ENCODE data around the gene CKAP5.

DNA sequence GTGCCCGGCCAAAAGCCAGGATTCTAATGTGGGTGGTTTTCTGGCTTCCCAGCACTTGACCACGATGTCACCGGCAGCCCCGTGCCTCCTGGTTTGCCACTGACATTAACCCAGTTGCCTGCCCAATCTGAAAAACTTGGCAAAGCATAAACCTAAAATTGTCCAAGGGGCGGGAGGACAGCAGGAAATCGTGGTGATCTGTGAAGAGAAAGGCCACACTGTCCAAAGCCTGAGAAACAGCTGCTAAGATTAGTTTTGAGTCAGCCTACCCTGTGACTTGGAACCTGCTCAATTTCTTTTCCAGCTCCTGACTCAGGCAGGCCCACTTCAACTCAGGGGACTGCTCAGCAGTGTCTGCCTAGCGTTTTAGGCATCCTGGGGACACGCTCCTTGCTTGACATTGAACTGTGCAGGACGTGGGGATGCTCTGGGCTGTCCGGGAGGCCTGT is 135.2 kb downstream of the CKAP5 start:
- no peak for TF ChIP-seq EZH2 (IDR thresholded peaks at IDR 0.05; ENCODE audit: low read depth, unreplicated experiment)
- TF ChIP-seq, protein P1, sequence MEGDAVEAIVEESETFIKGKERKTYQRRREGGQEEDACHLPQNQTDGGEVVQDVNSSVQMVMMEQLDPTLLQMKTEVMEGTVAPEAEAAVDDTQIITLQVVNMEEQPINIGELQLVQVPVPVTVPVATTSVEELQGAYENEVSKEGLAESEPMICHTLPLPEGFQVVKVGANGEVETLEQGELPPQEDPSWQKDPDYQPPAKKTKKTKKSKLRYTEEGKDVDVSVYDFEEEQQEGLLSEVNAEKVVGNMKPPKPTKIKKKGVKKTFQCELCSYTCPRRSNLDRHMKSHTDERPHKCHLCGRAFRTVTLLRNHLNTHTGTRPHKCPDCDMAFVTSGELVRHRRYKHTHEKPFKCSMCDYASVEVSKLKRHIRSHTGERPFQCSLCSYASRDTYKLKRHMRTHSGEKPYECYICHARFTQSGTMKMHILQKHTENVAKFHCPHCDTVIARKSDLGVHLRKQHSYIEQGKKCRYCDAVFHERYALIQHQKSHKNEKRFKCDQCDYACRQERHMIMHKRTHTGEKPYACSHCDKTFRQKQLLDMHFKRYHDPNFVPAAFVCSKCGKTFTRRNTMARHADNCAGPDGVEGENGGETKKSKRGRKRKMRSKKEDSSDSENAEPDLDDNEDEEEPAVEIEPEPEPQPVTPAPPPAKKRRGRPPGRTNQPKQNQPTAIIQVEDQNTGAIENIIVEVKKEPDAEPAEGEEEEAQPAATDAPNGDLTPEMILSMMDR (conservative IDR thresholded peaks at IDR 0.05; ENCODE audit: low read depth in 2 of 2): no peak
- TF ChIP-seq, protein P2, sequence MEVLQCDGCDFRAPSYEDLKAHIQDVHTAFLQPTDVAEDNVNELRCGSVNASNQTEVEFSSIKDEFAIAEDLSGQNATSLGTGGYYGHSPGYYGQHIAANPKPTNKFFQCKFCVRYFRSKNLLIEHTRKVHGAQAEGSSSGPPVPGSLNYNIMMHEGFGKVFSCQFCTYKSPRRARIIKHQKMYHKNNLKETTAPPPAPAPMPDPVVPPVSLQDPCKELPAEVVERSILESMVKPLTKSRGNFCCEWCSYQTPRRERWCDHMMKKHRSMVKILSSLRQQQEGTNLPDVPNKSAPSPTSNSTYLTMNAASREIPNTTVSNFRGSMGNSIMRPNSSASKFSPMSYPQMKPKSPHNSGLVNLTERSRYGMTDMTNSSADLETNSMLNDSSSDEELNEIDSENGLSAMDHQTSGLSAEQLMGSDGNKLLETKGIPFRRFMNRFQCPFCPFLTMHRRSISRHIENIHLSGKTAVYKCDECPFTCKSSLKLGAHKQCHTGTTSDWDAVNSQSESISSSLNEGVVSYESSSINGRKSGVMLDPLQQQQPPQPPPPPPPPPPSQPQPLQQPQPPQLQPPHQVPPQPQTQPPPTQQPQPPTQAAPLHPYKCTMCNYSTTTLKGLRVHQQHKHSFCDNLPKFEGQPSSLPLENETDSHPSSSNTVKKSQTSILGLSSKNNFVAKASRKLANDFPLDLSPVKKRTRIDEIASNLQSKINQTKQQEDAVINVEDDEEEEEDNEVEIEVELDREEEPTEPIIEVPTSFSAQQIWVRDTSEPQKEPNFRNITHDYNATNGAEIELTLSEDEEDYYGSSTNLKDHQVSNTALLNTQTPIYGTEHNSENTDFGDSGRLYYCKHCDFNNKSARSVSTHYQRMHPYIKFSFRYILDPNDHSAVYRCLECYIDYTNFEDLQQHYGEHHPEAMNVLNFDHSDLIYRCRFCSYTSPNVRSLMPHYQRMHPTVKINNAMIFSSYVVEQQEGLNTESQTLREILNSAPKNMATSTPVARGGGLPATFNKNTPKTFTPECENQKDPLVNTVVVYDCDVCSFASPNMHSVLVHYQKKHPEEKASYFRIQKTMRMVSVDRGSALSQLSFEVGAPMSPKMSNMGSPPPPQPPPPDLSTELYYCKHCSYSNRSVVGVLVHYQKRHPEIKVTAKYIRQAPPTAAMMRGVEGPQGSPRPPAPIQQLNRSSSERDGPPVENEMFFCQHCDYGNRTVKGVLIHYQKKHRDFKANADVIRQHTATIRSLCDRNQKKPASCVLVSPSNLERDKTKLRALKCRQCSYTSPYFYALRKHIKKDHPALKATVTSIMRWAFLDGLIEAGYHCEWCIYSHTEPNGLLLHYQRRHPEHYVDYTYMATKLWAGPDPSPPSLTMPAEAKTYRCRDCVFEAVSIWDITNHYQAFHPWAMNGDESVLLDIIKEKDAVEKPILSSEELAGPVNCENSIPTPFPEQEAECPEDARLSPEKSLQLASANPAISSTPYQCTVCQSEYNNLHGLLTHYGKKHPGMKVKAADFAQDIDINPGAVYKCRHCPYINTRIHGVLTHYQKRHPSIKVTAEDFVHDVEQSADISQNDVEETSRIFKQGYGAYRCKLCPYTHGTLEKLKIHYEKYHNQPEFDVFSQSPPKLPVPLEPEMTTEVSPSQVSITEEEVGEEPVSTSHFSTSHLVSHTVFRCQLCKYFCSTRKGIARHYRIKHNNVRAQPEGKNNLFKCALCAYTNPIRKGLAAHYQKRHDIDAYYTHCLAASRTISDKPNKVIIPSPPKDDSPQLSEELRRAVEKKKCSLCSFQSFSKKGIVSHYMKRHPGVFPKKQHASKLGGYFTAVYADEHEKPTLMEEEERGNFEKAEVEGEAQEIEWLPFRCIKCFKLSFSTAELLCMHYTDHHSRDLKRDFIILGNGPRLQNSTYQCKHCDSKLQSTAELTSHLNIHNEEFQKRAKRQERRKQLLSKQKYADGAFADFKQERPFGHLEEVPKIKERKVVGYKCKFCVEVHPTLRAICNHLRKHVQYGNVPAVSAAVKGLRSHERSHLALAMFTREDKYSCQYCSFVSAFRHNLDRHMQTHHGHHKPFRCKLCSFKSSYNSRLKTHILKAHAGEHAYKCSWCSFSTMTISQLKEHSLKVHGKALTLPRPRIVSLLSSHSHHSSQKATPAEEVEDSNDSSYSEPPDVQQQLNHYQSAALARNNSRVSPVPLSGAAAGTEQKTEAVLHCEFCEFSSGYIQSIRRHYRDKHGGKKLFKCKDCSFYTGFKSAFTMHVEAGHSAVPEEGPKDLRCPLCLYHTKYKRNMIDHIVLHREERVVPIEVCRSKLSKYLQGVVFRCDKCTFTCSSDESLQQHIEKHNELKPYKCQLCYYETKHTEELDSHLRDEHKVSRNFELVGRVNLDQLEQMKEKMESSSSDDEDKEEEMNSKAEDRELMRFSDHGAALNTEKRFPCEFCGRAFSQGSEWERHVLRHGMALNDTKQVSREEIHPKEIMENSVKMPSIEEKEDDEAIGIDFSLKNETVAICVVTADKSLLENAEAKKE (CRISPR knock-in tag; IDR thresholded peaks at IDR 0.05): no peak
- TF ChIP-seq POLR2AphosphoS5 (IDR thresholded peaks at IDR 0.05; ENCODE audit: low read depth): no peak
- no peak for TF ChIP-seq JUNB (IDR thresholded peaks at IDR 0.05; ENCODE audit: unreplicated experiment)
- TF ChIP-seq, protein P3, sequence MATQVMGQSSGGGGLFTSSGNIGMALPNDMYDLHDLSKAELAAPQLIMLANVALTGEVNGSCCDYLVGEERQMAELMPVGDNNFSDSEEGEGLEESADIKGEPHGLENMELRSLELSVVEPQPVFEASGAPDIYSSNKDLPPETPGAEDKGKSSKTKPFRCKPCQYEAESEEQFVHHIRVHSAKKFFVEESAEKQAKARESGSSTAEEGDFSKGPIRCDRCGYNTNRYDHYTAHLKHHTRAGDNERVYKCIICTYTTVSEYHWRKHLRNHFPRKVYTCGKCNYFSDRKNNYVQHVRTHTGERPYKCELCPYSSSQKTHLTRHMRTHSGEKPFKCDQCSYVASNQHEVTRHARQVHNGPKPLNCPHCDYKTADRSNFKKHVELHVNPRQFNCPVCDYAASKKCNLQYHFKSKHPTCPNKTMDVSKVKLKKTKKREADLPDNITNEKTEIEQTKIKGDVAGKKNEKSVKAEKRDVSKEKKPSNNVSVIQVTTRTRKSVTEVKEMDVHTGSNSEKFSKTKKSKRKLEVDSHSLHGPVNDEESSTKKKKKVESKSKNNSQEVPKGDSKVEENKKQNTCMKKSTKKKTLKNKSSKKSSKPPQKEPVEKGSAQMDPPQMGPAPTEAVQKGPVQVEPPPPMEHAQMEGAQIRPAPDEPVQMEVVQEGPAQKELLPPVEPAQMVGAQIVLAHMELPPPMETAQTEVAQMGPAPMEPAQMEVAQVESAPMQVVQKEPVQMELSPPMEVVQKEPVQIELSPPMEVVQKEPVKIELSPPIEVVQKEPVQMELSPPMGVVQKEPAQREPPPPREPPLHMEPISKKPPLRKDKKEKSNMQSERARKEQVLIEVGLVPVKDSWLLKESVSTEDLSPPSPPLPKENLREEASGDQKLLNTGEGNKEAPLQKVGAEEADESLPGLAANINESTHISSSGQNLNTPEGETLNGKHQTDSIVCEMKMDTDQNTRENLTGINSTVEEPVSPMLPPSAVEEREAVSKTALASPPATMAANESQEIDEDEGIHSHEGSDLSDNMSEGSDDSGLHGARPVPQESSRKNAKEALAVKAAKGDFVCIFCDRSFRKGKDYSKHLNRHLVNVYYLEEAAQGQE (IDR thresholded peaks at IDR 0.05; ENCODE audit: unreplicated experiment): no peak
- TF ChIP-seq STAT1 (IDR thresholded peaks at IDR 0.05; ENCODE audit: unreplicated experiment): no peak

Data from GM23338 (cell line).